Measurements from ENCODE around the gene ELSPBP1. TPM values are rescaled to one million over a fixed set of nuclear protein-coding genes. Genes with fewer than 3 reads are reported as not detected.

Gene ELSPBP1
- total RNA-seq, 1 donor from 2014 or later, result not detected

GRCh38 chr19:48030073-48030472 is 35.6 kb downstream of the ELSPBP1 start:
- TF ChIP-seq, protein P1, sequence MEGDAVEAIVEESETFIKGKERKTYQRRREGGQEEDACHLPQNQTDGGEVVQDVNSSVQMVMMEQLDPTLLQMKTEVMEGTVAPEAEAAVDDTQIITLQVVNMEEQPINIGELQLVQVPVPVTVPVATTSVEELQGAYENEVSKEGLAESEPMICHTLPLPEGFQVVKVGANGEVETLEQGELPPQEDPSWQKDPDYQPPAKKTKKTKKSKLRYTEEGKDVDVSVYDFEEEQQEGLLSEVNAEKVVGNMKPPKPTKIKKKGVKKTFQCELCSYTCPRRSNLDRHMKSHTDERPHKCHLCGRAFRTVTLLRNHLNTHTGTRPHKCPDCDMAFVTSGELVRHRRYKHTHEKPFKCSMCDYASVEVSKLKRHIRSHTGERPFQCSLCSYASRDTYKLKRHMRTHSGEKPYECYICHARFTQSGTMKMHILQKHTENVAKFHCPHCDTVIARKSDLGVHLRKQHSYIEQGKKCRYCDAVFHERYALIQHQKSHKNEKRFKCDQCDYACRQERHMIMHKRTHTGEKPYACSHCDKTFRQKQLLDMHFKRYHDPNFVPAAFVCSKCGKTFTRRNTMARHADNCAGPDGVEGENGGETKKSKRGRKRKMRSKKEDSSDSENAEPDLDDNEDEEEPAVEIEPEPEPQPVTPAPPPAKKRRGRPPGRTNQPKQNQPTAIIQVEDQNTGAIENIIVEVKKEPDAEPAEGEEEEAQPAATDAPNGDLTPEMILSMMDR (IDR thresholded peaks at IDR 0.05; ENCODE audit: insufficient read depth, low read length, severe bottlenecking), result no peak
- FAIRE-seq (no peak), DNase-seq (ENCODE audit: low read depth) (no peak)
- Histone ChIP-seq H3K36me3 (ENCODE audit: control insufficient read depth, insufficient read depth, low read length) (no peaks in the 10 kb centered on the region), H3K27me3 (ENCODE audit: control insufficient read depth, insufficient read depth, low read length) (no peaks in the 10 kb centered on the region), H3K4me3 (ENCODE audit: low read depth, low read length) (no peak overlapping the region)

- Histone ChIP-seq H3K4me3 (ENCODE audit: low read depth, low read length) (no peak overlapping the region), H3K36me3 (ENCODE audit: control insufficient read depth, insufficient read depth, low read length) (no peaks in the 10 kb centered on the region), H3K27me3 (ENCODE audit: control insufficient read depth, insufficient read depth, low read length) (no peaks in the 10 kb centered on the region)
- FAIRE-seq (no peak), DNase-seq (ENCODE audit: low read depth) (no peak)
- TF ChIP-seq, protein P1 (IDR thresholded peaks at IDR 0.05; ENCODE audit: insufficient read depth, low read length, severe bottlenecking), result no peak
Observed at GRCh38 chr19:48033604-48034003, 39.2 kb downstream of the ELSPBP1 start.

DNA sequence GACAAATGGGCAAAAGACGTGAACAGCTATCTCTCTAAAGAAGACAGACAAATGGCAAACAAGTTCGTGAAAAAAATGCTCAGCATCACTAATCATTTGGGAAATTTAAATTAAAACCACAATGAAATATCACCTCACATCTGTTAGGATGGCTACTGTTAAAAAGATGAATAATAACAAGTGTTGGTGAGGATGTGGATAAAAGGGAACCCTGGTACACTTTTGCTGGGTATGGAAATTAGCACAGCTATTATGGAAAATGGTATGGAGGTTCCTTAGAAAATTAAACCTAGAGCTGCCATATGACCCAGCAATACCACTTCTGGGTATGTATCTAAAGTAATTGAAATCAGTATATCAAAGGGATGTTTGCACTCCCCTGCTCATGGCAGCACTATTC is 42.3 kb downstream of the ELSPBP1 start:
- Histone ChIP-seq H3K27me3 (ENCODE audit: control insufficient read depth, insufficient read depth, low read length) (no peaks in the 10 kb centered on the region), H3K36me3 (ENCODE audit: control insufficient read depth, insufficient read depth, low read length) (no peaks in the 10 kb centered on the region), H3K4me3 (ENCODE audit: low read depth, low read length) (no peak overlapping the region)
- FAIRE-seq (no peak), DNase-seq (ENCODE audit: low read depth) (no peak)
- TF ChIP-seq, protein P1 (IDR thresholded peaks at IDR 0.05; ENCODE audit: insufficient read depth, low read length, severe bottlenecking), result no peak

DNA sequence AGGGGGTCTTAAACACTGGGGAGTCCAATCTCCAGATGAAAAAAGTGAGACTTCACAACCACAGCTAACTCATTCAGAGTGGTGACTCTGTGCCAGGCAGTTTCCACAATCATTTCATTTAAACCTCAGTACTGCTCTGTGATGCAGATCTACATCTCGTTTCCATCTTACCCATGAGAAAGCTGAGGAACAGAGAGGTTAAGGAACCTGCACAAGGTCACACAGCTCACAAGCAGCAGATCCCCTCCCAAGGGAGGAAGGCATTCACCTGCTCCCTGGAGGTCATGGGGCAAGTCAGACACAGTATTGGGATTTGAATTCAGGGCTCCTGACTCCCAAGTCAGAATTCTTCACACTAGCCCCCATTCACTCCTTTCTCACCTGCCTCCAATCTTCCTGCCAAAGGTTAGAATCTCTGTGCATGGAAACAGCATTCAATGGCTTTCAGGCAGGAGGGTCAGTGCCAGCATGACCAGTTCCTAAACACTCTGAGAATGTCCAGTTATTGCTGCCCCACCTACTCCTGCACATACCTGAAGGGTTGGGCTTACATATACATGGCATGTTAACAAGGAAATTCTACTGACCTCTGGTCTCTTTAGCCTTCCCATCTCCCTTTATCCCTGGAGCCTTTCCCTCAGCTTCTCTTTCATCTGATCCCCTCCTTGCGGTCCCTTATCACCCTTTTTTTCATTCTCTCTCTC is 47.6 kb downstream of the ELSPBP1 start:
- Histone ChIP-seq H3K36me3 (ENCODE audit: control insufficient read depth, insufficient read depth, low read length) (no peaks in the 10 kb centered on the region), H3K27me3 (ENCODE audit: control insufficient read depth, insufficient read depth, low read length) (no peaks in the 10 kb centered on the region), H3K4me3 (ENCODE audit: low read depth, low read length) (no peak overlapping the region)
- FAIRE-seq (no peak), DNase-seq (ENCODE audit: low read depth) (no peak)
- TF ChIP-seq, protein P1 (IDR thresholded peaks at IDR 0.05; ENCODE audit: insufficient read depth, low read length, severe bottlenecking), result no peak

- Histone ChIP-seq H3K36me3 (ENCODE audit: control insufficient read depth, insufficient read depth, low read length) (no peaks in the 10 kb centered on the region), H3K4me3 (ENCODE audit: low read depth, low read length) (no peak within 1 kb of the TSS), H3K27me3 (ENCODE audit: control insufficient read depth, insufficient read depth, low read length) (no peaks in the 10 kb centered on the region)
- FAIRE-seq, result no peak
- DNase-seq (ENCODE audit: low read depth), result no peak
- TF ChIP-seq, protein P1 (IDR thresholded peaks at IDR 0.05; ENCODE audit: insufficient read depth, low read length, severe bottlenecking), result no peak
Observed at GRCh38 chr19:48043675-48044258, 49.3 kb downstream of the ELSPBP1 start, which contains the start of gene CABP5. Gene CABP5, minus strand, starts transcription at chr19:48044079. Its CDS starts 157 bp downstream, at chr19:48043922.
